ENCODE measurements around the gene EML6. TPM values are rescaled to one million over a fixed set of nuclear protein-coding genes. Genes with fewer than 3 reads are reported as not detected.

The EML6 gene
- total and polyA plus RNA-seq, 2 of the 13 experiments (the other 11 are each of a cell fraction or from before 2014, with no cell fraction given) = 17.2 to 32.4 TPM

- no peak for TF ChIP-seq MNT (IDR thresholded peaks at IDR 0.05)
- no peak for TF ChIP-seq ATAD3A (CRISPR knock-in tag; IDR thresholded peaks at IDR 0.05)
- TF ChIP-seq ZNF333 (CRISPR knock-in tag; IDR thresholded peaks at IDR 0.05; ENCODE audit: borderline replicate concordance) = no peak
- no peak for TF ChIP-seq FIP1L1 (IDR thresholded peaks at IDR 0.05; ENCODE audit: borderline replicate concordance, insufficient read depth, low read depth, low read length)
- no peak for TF ChIP-seq ZNF570 (CRISPR knock-in tag; IDR thresholded peaks at IDR 0.05; ENCODE audit: borderline replicate concordance)
Observed at GRCh38 chr2:54894467-54894866, 171.0 kb downstream of the EML6 start (continued).

GRCh38 chr2:54895730-54896129 lies 172.3 kb downstream of the EML6 start:
- intact Hi-C loops (cut with micrococcal nuclease; ENCODE audit: unreplicated experiment) (no loop called here), in situ Hi-C loops (cut with HindIII; ENCODE audit: extremely low pct_ligation_motif_present, low pct_unique_long_range_greater_than_20kb) (no loop called here)
- H3K36me3 ChIP-seq (replicated peaks in 1 of 2; ENCODE audit: control insufficient read depth in 1 of 2, insufficient read depth in 2 of 2, low read length in 2 of 2) = peaks cover 1 to 13% of the 10 kb centered on the region in 2 experiments; a peak in 2 of 5 replicates
- H3K4me2 ChIP-seq (ENCODE audit: low read depth, low read length) = no peak overlapping the region
- no peak overlapping the region for H3K9ac ChIP-seq (ENCODE audit: insufficient read depth, low read depth, low read length)
- H3K4me3 ChIP-seq (replicated peaks in 1 of 3; ENCODE audit: insufficient read depth in 1 of 3, low read depth in 2 of 3, low read length in 3 of 3) = no peak overlapping the region
- H3K9me3 ChIP-seq (ENCODE audit: low read length) = peaks cover 6% of the 10 kb centered on the region; the same call in 1 of the 2 replicates
- H4K20me1 ChIP-seq (ENCODE audit: insufficient read depth, low read length) = no peaks in the 10 kb centered on the region
- no peak overlapping the region for H3K27ac ChIP-seq (ENCODE audit: extremely low read length, insufficient read depth, low read length)
- DNase-seq (ENCODE audit: low spot score) = no peak
- ChIA-PET POLR2A (no interaction called here), CTCF (ENCODE audit: low intra/inter-chr PET ratio, low total read pairs) (no interaction called here)
- no TSS peak for BruUV-seq (replicated peaks)
- no peaks in the 10 kb centered on the region for H3K27me3 ChIP-seq (ENCODE audit: control insufficient read depth in 1 of 2, insufficient read depth in 2 of 2, low read length in 2 of 2)
- no peak overlapping the region for H2AFZ ChIP-seq (ENCODE audit: low read length)
- ATAC-seq = no peak
- TF ChIP-seq CEBPG (CRISPR knock-in tag; IDR thresholded peaks at IDR 0.05) = 0 out of 2 replicates have a peak, but pooled peaks have one; percentile 22
- peak; percentile 56; the same call in 1 of the 2 replicates for TF ChIP-seq CEBPB (IDR thresholded peaks at IDR 0.05; ENCODE audit: borderline replicate concordance, low read depth, low read length)
- TF ChIP-seq ZNF567 (CRISPR knock-in tag; IDR thresholded peaks at IDR 0.05; ENCODE audit: borderline replicate concordance) = no peak
- TF ChIP-seq ATF7 (IDR thresholded peaks at IDR 0.05) = 0 out of 2 replicates have a peak, but pooled peaks have one; percentile 16
- no peak for TF ChIP-seq ATF7 (CRISPR knock-in tag; IDR thresholded peaks at IDR 0.05)
- H3K79me2 ChIP-seq (ENCODE audit: insufficient read depth, low read length) = no peaks in the 10 kb centered on the region
- no peak for FAIRE-seq
- H3K4me1 ChIP-seq (ENCODE audit: insufficient read depth, low read length) = peaks cover under 1% of the 10 kb centered on the region; the same call in 1 of the 2 replicates
- WGBS (ENCODE audit: low lambda C conversion rate) = 88% methylated on average over 1 of the region's 1 CpG
